KMS-11 (cell line): Measurements from ENCODE around the gene AGAP3.

Experiments
- H2AFZ ChIP-seq: fragments of 200-600 bp; sonication (generic); 2 replicates; pipeline ENCODE4 v1.6.1; 2016; ENCODE audit warnings: antibody characterized with exemption, mixed run types, low read depth
- H3K27ac ChIP-seq: fragments of 200-600 bp; sonication (generic); 2 replicates; pipeline ENCODE4 v1.6.1; 2016; ENCODE audit warnings: mild to moderate bottlenecking, mixed run types
- H3K27me3 ChIP-seq: fragments of 200-600 bp; sonication (generic); 2 replicates; pipeline ENCODE4 v1.6.1; 2017; ENCODE audit warnings: mild to moderate bottlenecking, low read depth, mixed run types, moderate library complexity; ENCODE audit not compliant: insufficient read depth
- H3K36me3 ChIP-seq: fragments of 200-600 bp; sonication (generic); 2 replicates; pipeline ENCODE4 v1.6.1; 2017; ENCODE audit warnings: mild to moderate bottlenecking, mixed run types; ENCODE audit not compliant: insufficient read depth
- H3K4me1 ChIP-seq: fragments of 200-600 bp; sonication (generic); 2 replicates; pipeline ENCODE4 v1.6.1; 2016; ENCODE audit warnings: mild to moderate bottlenecking, low read depth, mixed run types; ENCODE audit not compliant: poor library complexity, severe bottlenecking
- H3K4me2 ChIP-seq: fragments of 200-600 bp; sonication (generic); 2 replicates; pipeline ENCODE4 v1.7.0; 2016; ENCODE audit warnings: mild to moderate bottlenecking, mixed run types
- H3K4me3 ChIP-seq: fragments of 200-600 bp; sonication (generic); IDR thresholded peaks from 2 replicates; pipeline ENCODE4 v1.6.1; 2017; ENCODE audit warnings: low read depth, low read length, mixed read lengths; ENCODE audit not compliant: insufficient read depth
- H3K79me2 ChIP-seq: fragments of 200-600 bp; sonication (generic); 2 replicates; pipeline ENCODE4 v1.6.1; 2016; ENCODE audit warnings: low read depth, mixed run types; ENCODE audit not compliant: insufficient read depth
- H3K9ac ChIP-seq: fragments of 200-600 bp; sonication (generic); 2 replicates; pipeline ENCODE4 v1.6.1; 2016; ENCODE audit warnings: mild to moderate bottlenecking, mixed run types
- H4K20me1 ChIP-seq: fragments of 200-600 bp; sonication (generic); 2 replicates; pipeline ENCODE4 v1.6.1; 2016; ENCODE audit warnings: mild to moderate bottlenecking, mixed run types; ENCODE audit not compliant: insufficient read depth
- CTCF ChIP-seq: fragments of 200-600 bp; sonication (generic); conservative IDR thresholded peaks from 2 replicates; pipeline ENCODE4 v1.6.1; 2017; ENCODE audit warnings: low read depth, mild to moderate bottlenecking, antibody characterized with exemption, low read length, moderate library complexity, mixed read lengths

Gene AGAP3

GRCh38 chr7:151135866-151136843 is 49.9 kb downstream of the AGAP3 start:
- Histone ChIP-seq H3K9ac (no peak overlapping the region), H3K27ac (no peak overlapping the region), H3K27me3 (no peaks in the 10 kb centered on the region), H3K36me3 (no peaks in the 10 kb centered on the region; the same call in 1 of the 2 replicates), H2AFZ (no peak overlapping the region), H3K4me2 (no peak overlapping the region), H3K79me2 (no peaks in the 10 kb centered on the region), H4K20me1 (no peaks in the 10 kb centered on the region), H3K4me1 (no peaks in the 10 kb centered on the region), H3K4me3 (no peak overlapping the region)
- no peak for TF ChIP-seq CTCF

- Histone ChIP-seq H3K9ac (no peak overlapping the region), H3K4me1 (no peaks in the 10 kb centered on the region), H3K27ac (no peak overlapping the region), H2AFZ (no peak overlapping the region), H3K4me3 (no peak overlapping the region), H3K36me3 (no peaks in the 10 kb centered on the region; the same call in 1 of the 2 replicates), H3K79me2 (no peaks in the 10 kb centered on the region), H4K20me1 (no peaks in the 10 kb centered on the region), H3K4me2 (no peak overlapping the region), H3K27me3 (no peaks in the 10 kb centered on the region)
- TF ChIP-seq CTCF, result no peak
Observed at GRCh38 chr7:151137076-151137675, 50.9 kb downstream of the AGAP3 start.

DNA sequence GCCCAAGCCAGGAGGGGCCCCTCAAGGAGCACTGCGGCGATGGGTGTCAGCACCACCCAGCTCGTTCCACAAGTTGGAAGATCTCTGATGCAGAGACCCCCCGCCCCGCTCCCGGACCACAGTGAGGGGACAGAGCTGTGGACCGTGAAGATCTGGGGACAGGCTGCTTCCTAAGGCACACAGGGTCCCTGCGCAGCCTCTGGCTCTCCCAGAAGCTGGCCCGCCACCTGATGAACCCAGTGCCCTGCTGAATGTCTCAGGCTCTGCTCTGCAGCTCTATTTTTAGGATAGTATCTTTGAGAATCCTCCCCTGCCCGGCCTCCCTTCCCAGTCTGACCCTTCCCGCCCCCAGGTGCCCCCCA is 51.5 kb downstream of the AGAP3 start:
- no peak overlapping the region for H3K4me3 ChIP-seq
- no peaks in the 10 kb centered on the region; the same call in 1 of the 2 replicates for H3K36me3 ChIP-seq
- no peak overlapping the region for H3K9ac ChIP-seq
- no peak overlapping the region for H3K4me2 ChIP-seq
- H3K79me2 ChIP-seq, result no peaks in the 10 kb centered on the region
- no peak overlapping the region for H3K27ac ChIP-seq
- TF ChIP-seq CTCF, result no peak
- no peak overlapping the region for H2AFZ ChIP-seq
- H3K27me3 ChIP-seq, result no peaks in the 10 kb centered on the region
- H3K4me1 ChIP-seq, result no peaks in the 10 kb centered on the region
- H4K20me1 ChIP-seq, result no peaks in the 10 kb centered on the region

DNA sequence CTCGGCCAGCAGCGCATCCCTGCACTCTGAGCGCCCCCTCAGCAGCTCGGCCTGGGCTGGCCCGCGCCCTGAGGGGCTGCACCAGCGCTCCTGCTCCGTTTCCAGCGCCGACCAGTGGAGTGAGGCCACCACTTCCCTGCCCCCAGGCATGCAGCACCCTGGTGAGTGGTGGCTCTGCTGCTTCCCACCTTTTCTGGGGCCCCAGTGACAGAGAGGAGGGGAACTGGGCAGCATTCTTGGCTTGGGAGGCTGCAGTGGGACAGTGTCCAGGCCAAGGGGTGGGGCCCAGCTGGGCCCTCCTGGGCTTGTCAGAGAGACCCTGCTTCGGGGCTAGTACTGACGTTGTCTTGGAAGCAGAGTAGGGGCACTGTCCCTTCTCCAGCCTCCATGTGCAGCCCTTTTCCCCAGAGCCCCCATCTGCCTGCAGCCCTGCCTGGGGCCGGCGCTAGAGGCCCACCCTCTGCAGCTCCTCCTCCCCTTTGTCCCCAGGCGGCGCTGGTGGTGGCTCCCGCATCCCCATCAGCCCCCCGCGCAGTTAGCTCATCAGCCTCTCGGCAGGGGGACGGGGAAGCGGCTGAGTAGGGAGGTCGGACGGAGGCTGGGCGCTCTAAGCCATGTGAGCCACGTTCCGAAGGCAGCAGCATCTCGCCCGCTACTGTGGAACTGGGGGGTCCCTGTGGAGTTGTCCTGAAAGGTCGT is 52.0 kb downstream of the AGAP3 start:
- no peak overlapping the region for H2AFZ ChIP-seq
- H3K27me3 ChIP-seq, result no peaks in the 10 kb centered on the region
- H4K20me1 ChIP-seq, result no peaks in the 10 kb centered on the region
- H3K79me2 ChIP-seq, result no peaks in the 10 kb centered on the region
- H3K4me3 ChIP-seq, result no peak overlapping the region
- no peak overlapping the region for H3K9ac ChIP-seq
- no peak overlapping the region for H3K4me2 ChIP-seq
- H3K4me1 ChIP-seq, result no peaks in the 10 kb centered on the region
- no peaks in the 10 kb centered on the region; the same call in 1 of the 2 replicates for H3K36me3 ChIP-seq
- no peak for TF ChIP-seq CTCF
- H3K27ac ChIP-seq, result no peak overlapping the region
